ENCODE data around the gene ZBTB5.
A peak's percentile ranks its signal among the peaks of the same experiment; 100 is the strongest.

Gene ZBTB5

GRCh38 chr9:37446401-37446800, 18.8 kb downstream of the ZBTB5 start:
- H3K4me1 Mint-ChIP-seq, result peaks cover 17% of the 10 kb centered on the region
- peaks cover 3% of the 10 kb centered on the region for H3K27me3 Mint-ChIP-seq (ENCODE audit: low read depth, poor library complexity)
- no peak for DNase-seq
- H3K36me3 Mint-ChIP-seq (ENCODE audit: low read depth), result peaks cover 58% of the 10 kb centered on the region
- peak overlapping the region; percentile 85 for H3K27ac Mint-ChIP-seq
- no peak for TF ChIP-seq CTCF (IDR thresholded peaks at IDR 0.05)
- H3K9me3 Mint-ChIP-seq, result no peaks in the 10 kb centered on the region
- H3K4me3 Mint-ChIP-seq, result no peak overlapping the region

- H3K4me3 Mint-ChIP-seq, result no peak overlapping the region
- peaks cover 58% of the 10 kb centered on the region for H3K36me3 Mint-ChIP-seq (ENCODE audit: low read depth)
- H3K4me1 Mint-ChIP-seq, result peaks cover 17% of the 10 kb centered on the region
- no peaks in the 10 kb centered on the region for H3K9me3 Mint-ChIP-seq
- H3K27me3 Mint-ChIP-seq (ENCODE audit: low read depth, poor library complexity), result peaks cover 3% of the 10 kb centered on the region
- H3K27ac Mint-ChIP-seq, result peak overlapping the region; percentile 19
- no peak for DNase-seq
- no peak for TF ChIP-seq CTCF (IDR thresholded peaks at IDR 0.05)
These were observed 19.4 kb downstream of the ZBTB5 start for GRCh38 chr9:37445832-37446231.

GRCh38 chr9:37444890-37445289, 20.4 kb downstream of the ZBTB5 start:
- Mint-ChIP-seq H3K4me3 (no peak overlapping the region), H3K27ac (no peak overlapping the region), H3K9me3 (no peaks in the 10 kb centered on the region), H3K36me3 (ENCODE audit: low read depth) (peaks cover 56% of the 10 kb centered on the region), H3K27me3 (ENCODE audit: low read depth, poor library complexity) (peaks cover 3% of the 10 kb centered on the region), H3K4me1 (peaks cover 13% of the 10 kb centered on the region)
- no peak for DNase-seq
- no peak for TF ChIP-seq CTCF (IDR thresholded peaks at IDR 0.05)

- Mint-ChIP-seq H3K4me1 (peaks cover 10% of the 10 kb centered on the region), H3K36me3 (ENCODE audit: low read depth) (peaks cover 55% of the 10 kb centered on the region), H3K9me3 (no peaks in the 10 kb centered on the region), H3K4me3 (no peak overlapping the region), H3K27me3 (ENCODE audit: low read depth, poor library complexity) (no peaks in the 10 kb centered on the region), H3K27ac (peak overlapping the region; percentile 95)
- no peak for DNase-seq
- TF ChIP-seq CTCF (IDR thresholded peaks at IDR 0.05), result no peak
These were observed 21.7 kb downstream of the ZBTB5 start for GRCh38 chr9:37443566-37443965.

GRCh38 chr9:37442556-37442955, 22.7 kb downstream of the ZBTB5 start:
- Mint-ChIP-seq H3K4me1 (peaks cover 10% of the 10 kb centered on the region), H3K9me3 (no peaks in the 10 kb centered on the region), H3K36me3 (ENCODE audit: low read depth) (peaks cover 57% of the 10 kb centered on the region), H3K27ac (peak overlapping the region; percentile 79), H3K4me3 (no peak overlapping the region), H3K27me3 (ENCODE audit: low read depth, poor library complexity) (no peaks in the 10 kb centered on the region)
- DNase-seq, result no peak
- no peak for TF ChIP-seq CTCF (IDR thresholded peaks at IDR 0.05)

GRCh38 chr9:37441776-37442370, 23.4 kb downstream of the ZBTB5 start:
- no peak for TF ChIP-seq CTCF (IDR thresholded peaks at IDR 0.05)
- Mint-ChIP-seq H3K27me3 (ENCODE audit: low read depth, poor library complexity) (no peaks in the 10 kb centered on the region), H3K36me3 (ENCODE audit: low read depth) (peaks cover 60% of the 10 kb centered on the region), H3K4me1 (peaks cover 10% of the 10 kb centered on the region), H3K27ac (peak overlapping the region; percentile 79), H3K9me3 (no peaks in the 10 kb centered on the region), H3K4me3 (no peak overlapping the region)
- no peak for DNase-seq
